ENCODE data around the gene SFRP2. TPM values are rescaled to one million over a fixed set of nuclear protein-coding genes. Genes with fewer than 3 reads are reported as not detected.

Gene SFRP2
- total and polyA plus RNA-seq, 11 donors = 0.06 to 18.8 (median 0.37) TPM; not detected in 2

DNA sequence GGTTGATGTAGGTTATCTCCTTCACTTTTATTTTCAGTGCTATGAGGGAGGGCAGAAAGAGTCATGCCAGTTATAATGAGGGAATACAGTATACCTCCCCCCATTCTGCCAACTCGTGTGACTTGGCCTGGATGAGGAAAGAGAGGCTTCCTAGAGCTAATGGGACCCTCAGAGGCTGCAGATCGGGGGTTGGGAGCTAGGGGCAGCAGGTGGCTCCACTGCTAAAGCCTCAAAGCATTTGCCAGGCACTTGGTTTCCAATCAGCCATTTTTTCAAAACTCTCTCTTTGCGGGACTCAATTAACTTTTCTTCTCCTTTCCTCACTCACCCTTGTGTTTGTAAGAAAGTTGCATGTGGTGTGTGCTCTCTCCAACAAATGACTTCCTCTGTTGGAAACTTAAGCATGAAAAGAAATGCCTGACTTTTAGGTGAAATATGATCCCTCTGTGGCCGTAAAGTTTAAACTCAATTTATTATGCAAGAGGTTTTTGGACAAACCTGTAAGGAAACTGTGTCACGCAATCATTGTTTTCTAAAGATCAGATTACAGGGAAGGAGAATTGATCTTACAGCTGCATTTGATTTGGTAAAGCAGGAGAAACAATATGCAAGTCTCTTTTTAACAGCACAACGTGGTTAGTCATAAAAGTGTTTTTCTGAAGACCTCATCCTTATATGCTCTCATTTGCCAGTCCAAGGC lies 7.0 kb downstream of the SFRP2 start:
- peaks cover 0 to 64% (median 8%) of the 10 kb centered on the region in 9 donors for H3K27me3 ChIP-seq
- WGBS, 4 donors = 57 to 69% (median 62%) methylated on average over 6 of the region's 6 CpGs
- intact Hi-C loops (cut with DNase I) = loop anchor here in 4 of 10 donors (10.0 kb wide), 3 partner anchors 523 to 723 kb away; no protein-coding TSS in a partner anchor
- TF ChIP-seq POLR2A (IDR thresholded peaks at IDR 0.05) = no peak
- TF ChIP-seq, protein P1, sequence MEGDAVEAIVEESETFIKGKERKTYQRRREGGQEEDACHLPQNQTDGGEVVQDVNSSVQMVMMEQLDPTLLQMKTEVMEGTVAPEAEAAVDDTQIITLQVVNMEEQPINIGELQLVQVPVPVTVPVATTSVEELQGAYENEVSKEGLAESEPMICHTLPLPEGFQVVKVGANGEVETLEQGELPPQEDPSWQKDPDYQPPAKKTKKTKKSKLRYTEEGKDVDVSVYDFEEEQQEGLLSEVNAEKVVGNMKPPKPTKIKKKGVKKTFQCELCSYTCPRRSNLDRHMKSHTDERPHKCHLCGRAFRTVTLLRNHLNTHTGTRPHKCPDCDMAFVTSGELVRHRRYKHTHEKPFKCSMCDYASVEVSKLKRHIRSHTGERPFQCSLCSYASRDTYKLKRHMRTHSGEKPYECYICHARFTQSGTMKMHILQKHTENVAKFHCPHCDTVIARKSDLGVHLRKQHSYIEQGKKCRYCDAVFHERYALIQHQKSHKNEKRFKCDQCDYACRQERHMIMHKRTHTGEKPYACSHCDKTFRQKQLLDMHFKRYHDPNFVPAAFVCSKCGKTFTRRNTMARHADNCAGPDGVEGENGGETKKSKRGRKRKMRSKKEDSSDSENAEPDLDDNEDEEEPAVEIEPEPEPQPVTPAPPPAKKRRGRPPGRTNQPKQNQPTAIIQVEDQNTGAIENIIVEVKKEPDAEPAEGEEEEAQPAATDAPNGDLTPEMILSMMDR (IDR thresholded peaks at IDR 0.05) = no peak
- no peaks in the 10 kb centered on the region for H3K36me3 ChIP-seq
- H3K4me1 ChIP-seq = no peaks in the 10 kb centered on the region
- DNase-seq = no peak
- no peak overlapping the region for H3K27ac ChIP-seq
- no peak for ATAC-seq
- H3K9me3 ChIP-seq = peaks cover 0 to 5% (median 0%) of the 10 kb centered on the region in 12 donors
- H3K4me3 ChIP-seq = no peak overlapping the region

DNA sequence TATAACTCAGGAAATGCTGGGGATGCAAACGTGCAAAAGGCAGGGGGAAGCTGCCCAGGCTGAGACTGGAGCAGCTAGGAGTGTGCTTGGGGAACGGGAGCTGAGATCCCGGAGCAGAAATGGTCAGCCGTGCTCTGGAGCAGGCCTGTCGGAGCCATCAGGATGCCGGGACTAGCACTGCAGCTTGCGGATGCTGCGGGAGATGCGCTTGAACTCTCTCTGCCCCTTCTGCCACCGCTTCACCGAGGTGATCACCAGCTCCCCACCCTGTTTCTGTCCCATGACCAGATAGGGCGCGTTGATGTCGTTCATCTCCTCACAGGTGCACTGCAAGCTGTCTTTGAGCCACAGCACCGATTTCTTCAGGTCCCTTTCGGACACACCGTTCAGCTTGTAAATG lies 7.6 kb downstream of the SFRP2 start:
- WGBS, 4 donors = 81 to 88% (median 85%) methylated on average over 15 to 17 of the region's 17 CpGs
- intact Hi-C loops (cut with DNase I) = loop anchor here in 4 of 10 donors (10.0 kb wide), 3 partner anchors 524 to 724 kb away; no protein-coding TSS in a partner anchor
- H3K27ac ChIP-seq = no peak overlapping the region
- TF ChIP-seq POLR2A (IDR thresholded peaks at IDR 0.05) = no peak
- TF ChIP-seq, protein P1 (IDR thresholded peaks at IDR 0.05) = no peak
- H3K4me1 ChIP-seq = no peaks in the 10 kb centered on the region
- peaks cover 0 to 58% (median 8%) of the 10 kb centered on the region in 9 donors for H3K27me3 ChIP-seq
- no peak overlapping the region for H3K4me3 ChIP-seq
- no peak for ATAC-seq
- peaks cover 0 to 5% (median 0%) of the 10 kb centered on the region in 12 donors for H3K9me3 ChIP-seq
- DNase-seq = no peak
- no peaks in the 10 kb centered on the region for H3K36me3 ChIP-seq

DNA sequence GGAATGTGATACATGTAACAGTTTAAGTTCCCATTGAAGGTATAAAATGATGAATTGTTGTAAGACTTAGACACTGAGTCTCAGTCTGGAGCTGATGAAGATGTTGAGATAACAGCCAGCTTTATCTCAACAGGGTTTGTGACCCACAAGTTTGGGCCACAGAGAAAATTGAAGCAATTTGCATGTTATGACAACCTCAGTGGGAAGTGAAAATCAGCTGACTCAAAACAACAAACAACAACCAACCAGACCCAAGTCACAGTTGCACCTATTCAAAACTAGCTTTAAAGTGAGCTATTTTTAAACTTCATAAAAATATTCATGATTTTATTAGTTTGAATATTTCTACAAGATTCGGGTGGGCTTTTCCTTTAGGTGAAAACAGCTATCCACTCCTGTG lies 8.0 kb downstream of the SFRP2 start:
- TF ChIP-seq POLR2A (IDR thresholded peaks at IDR 0.05) = no peak
- TF ChIP-seq, protein P1 (IDR thresholded peaks at IDR 0.05) = no peak
- Histone ChIP-seq H3K4me1 (no peaks in the 10 kb centered on the region), H3K4me3 (no peak overlapping the region), H3K9me3 (peaks cover 0 to 5% (median 0%) of the 10 kb centered on the region in 12 donors), H3K27ac (no peak overlapping the region), H3K27me3 (peaks cover 0 to 54% (median 8%) of the 10 kb centered on the region in 9 donors), H3K36me3 (no peaks in the 10 kb centered on the region)
- DNase-seq (no peak), ATAC-seq (no peak)
- 77 to 85% (median 83%) methylated on average over 1 of the region's 1 CpG for WGBS, 4 donors
- intact Hi-C loops (cut with DNase I) = loop anchor here in 4 of 10 donors (10.0 kb wide), 3 partner anchors 524 to 724 kb away; no protein-coding TSS in a partner anchor

DNA sequence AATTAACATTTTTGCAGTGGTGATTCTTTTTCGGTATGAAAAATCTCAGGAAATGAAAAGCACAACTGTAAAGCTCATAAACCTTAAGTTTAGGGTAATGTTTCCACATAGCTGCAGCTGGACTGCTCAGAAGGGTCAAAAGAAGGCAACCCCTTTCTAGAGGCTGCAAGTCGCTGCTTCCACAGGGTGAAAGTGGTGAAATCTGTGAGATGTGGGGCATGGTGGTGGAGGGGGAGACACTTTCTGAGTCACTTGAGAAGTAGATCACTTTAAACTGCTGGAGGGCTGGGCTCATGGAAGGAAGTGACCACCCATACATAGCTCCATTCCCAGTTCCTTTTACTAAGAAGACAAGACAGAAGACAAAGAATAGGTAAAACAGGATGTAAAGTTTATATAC lies 8.7 kb downstream of the SFRP2 start:
- peaks cover 0 to 49% (median 8%) of the 10 kb centered on the region in 9 donors for H3K27me3 ChIP-seq
- DNase-seq (no peak), ATAC-seq (no peak)
- intact Hi-C loops (cut with DNase I) = loop anchor here in 4 of 10 donors (10.0 kb wide), 3 partner anchors 525 to 725 kb away; no protein-coding TSS in a partner anchor
- peaks cover 0 to 5% (median 0%) of the 10 kb centered on the region in 12 donors for H3K9me3 ChIP-seq
- TF ChIP-seq, protein P1 (IDR thresholded peaks at IDR 0.05) = no peak
- TF ChIP-seq POLR2A (IDR thresholded peaks at IDR 0.05) = no peak
- no peak overlapping the region for H3K4me3 ChIP-seq
- H3K27ac ChIP-seq = no peak overlapping the region
- WGBS, 4 donors = 51 to 66% (median 59%) methylated on average over 2 of the region's 2 CpGs
- H3K36me3 ChIP-seq = no peaks in the 10 kb centered on the region
- H3K4me1 ChIP-seq = no peaks in the 10 kb centered on the region

Data from heart left ventricle (tissue), 16 donors.